Right cardiac atrium (tissue), 5 donors: ENCODE results near the gene SMIM8. TPM values are rescaled to one million over a fixed set of nuclear protein-coding genes. Genes with fewer than 3 reads are reported as not detected.

Experiments used
- ATAC-seq, 2 donors: fragments of 200-7000 bp; cut with Tn5 transposase; one replicate each; pipeline versions ENCODE4 v1.8.0 to v1.9.1; 2020; ENCODE audit warnings: moderate library complexity in 2 of 2, mild to moderate bottlenecking in 1 of 2
- DNase-seq, 3 donors: peaks; one replicate each; pipeline ENCODE4 v3.0.0-alpha.2; 2020
- H3K27ac ChIP-seq: one replicate; pipeline ENCODE4 v1.5.1; 2013; ENCODE audit warnings: mild to moderate bottlenecking, low read length, control low read depth, moderate library complexity
- H3K27me3 ChIP-seq: one replicate; pipeline ENCODE4 v1.6.1; 2013; ENCODE audit not compliant: control insufficient read depth, insufficient read depth
- H3K4me1 ChIP-seq: one replicate; pipeline ENCODE4 v1.6.1; 2013; ENCODE audit warnings: low read length; ENCODE audit not compliant: control insufficient read depth, insufficient read depth
- H3K4me3 ChIP-seq: one replicate; pipeline ENCODE4 v1.5.1; 2013; ENCODE audit warnings: low read length, control low read depth
- H3K9me3 ChIP-seq: one replicate; pipeline ENCODE4 v1.6.1; 2013; ENCODE audit warnings: low read length; ENCODE audit not compliant: control insufficient read depth
- WGBS: extraction: QIAGEN DNeasy Blood & Tissue Kit; methylation state at CpG from one replicate; pipeline ENCODE4 v1.1.7; 2013; 5-methylcytosine and 5-hydroxymethylcytosine counted together
- intact Hi-C, 4 donors: fragments of 100-400 bp; cut with DNase I; formaldehyde crosslinking; loops; one replicate each; pipeline versions ENCODE4 v1.11.0 to v1.14.0; 2022 to 2023
- polyA plus RNA-seq: library from polyadenylated mRNA; stranded (reverse); fragments of 200-250 nt; gene quantifications from one replicate; pipeline ENCODE4 v1.2.3, GENCODE V29; 2013
- total RNA-seq, 4 donors: library from RNA; stranded (reverse); fragmentation: NEBNext Ultra II Directional; extraction: Animal tissue kit (Norgen Biotek cat#: 25700); gene quantifications; one replicate each; pipeline ENCODE4 v1.2.1, GENCODE V29; 2021
- donor health status: healthy with polysubstance abuse.
- donor health status: DM: no; HTN: yes; CAD: no.
- donor health status: DM: no; HTN: no; CAD: no.
- donor health status: DM: no; HTN: yes; CAD: no; lungs with severe emphysema.
- donor health status: DM: yes; HTN: yes; CAD: no.

Gene SMIM8
- total and polyA plus RNA-seq, 5 donors: 10.6 to 21.7 (median 14.8) TPM

- intact Hi-C loops: no loop called here
- no peak overlapping the region for H3K4me3 ChIP-seq
- DNase-seq (no peak), ATAC-seq (no peak)
- WGBS: 92% methylated on average over 4 of the region's 4 CpGs
- no peak overlapping the region for H3K27ac ChIP-seq
- H3K9me3 ChIP-seq: no peaks in the 10 kb centered on the region
- H3K4me1 ChIP-seq: no peaks in the 10 kb centered on the region
- H3K27me3 ChIP-seq: no peaks in the 10 kb centered on the region
Observed at GRCh38 chr6:87356181-87356580, 33.8 kb downstream of the SMIM8 start.

- intact Hi-C loops: no loop called here
- no peak for DNase-seq
- WGBS: 90% methylated on average over 3 of the region's 3 CpGs
- Histone ChIP-seq H3K4me3 (no peak overlapping the region), H3K4me1 (no peaks in the 10 kb centered on the region), H3K9me3 (no peaks in the 10 kb centered on the region), H3K27ac (no peak overlapping the region), H3K27me3 (no peaks in the 10 kb centered on the region)
- ATAC-seq: no peak
Observed at GRCh38 chr6:87357479-87358196, 35.2 kb downstream of the SMIM8 start.

- 58% methylated on average over 5 of the region's 5 CpGs for WGBS
- no peaks in the 10 kb centered on the region for H3K4me1 ChIP-seq
- intact Hi-C loops: no loop called here
- no peak for ATAC-seq
- H3K27me3 ChIP-seq: no peaks in the 10 kb centered on the region
- no peak overlapping the region for H3K4me3 ChIP-seq
- H3K9me3 ChIP-seq: no peaks in the 10 kb centered on the region
- DNase-seq: no peak
- H3K27ac ChIP-seq: no peak overlapping the region
Observed at GRCh38 chr6:87364602-87365252, 42.3 kb downstream of the SMIM8 start.

GRCh38 chr6:87366072-87366827 lies 43.9 kb downstream of the SMIM8 start:
- Histone ChIP-seq H3K4me1 (no peaks in the 10 kb centered on the region), H3K27ac (no peak overlapping the region), H3K4me3 (no peak overlapping the region), H3K9me3 (no peaks in the 10 kb centered on the region), H3K27me3 (no peaks in the 10 kb centered on the region)
- intact Hi-C loops: no loop called here
- ATAC-seq (no peak), DNase-seq (no peak)
- WGBS: 85% methylated on average over 4 of the region's 4 CpGs

GRCh38 chr6:87366899-87367298 lies 44.5 kb downstream of the SMIM8 start:
- intact Hi-C loops: no loop called here
- 87% methylated on average over 3 of the region's 3 CpGs for WGBS
- Histone ChIP-seq H3K4me1 (no peaks in the 10 kb centered on the region), H3K27ac (no peak overlapping the region), H3K9me3 (no peaks in the 10 kb centered on the region), H3K4me3 (no peak overlapping the region), H3K27me3 (no peaks in the 10 kb centered on the region)
- ATAC-seq (no peak), DNase-seq (no peak)

- H3K9me3 ChIP-seq: no peaks in the 10 kb centered on the region
Observed at GRCh38 chr6:87373377-87373776, 51.0 kb downstream of the SMIM8 start.

GRCh38 chr6:87375315-87375714 lies 52.9 kb downstream of the SMIM8 start:
- DNase-seq (no peak), ATAC-seq (no peak)
- H3K27me3 ChIP-seq: no peaks in the 10 kb centered on the region
- no peaks in the 10 kb centered on the region for H3K9me3 ChIP-seq
- intact Hi-C loops: no loop called here
- WGBS: 96% methylated on average over 2 of the region's 2 CpGs
- H3K4me1 ChIP-seq: peaks cover 2% of the 10 kb centered on the region
- H3K4me3 ChIP-seq: no peak overlapping the region
- no peak overlapping the region for H3K27ac ChIP-seq

More at GRCh38 chr6:87373377-87373776, 51.0 kb downstream of the SMIM8 start:
- H3K4me3 ChIP-seq: no peak overlapping the region
- no peaks in the 10 kb centered on the region for H3K4me1 ChIP-seq
- intact Hi-C loops: no loop called here
- 98% methylated on average over 2 of the region's 2 CpGs for WGBS
- no peak overlapping the region for H3K27ac ChIP-seq
- H3K27me3 ChIP-seq: no peaks in the 10 kb centered on the region
- DNase-seq (no peak), ATAC-seq (no peak)

GRCh38 chr6:87376643-87377042 lies 54.3 kb downstream of the SMIM8 start:
- H3K9me3 ChIP-seq: no peaks in the 10 kb centered on the region
- peaks cover 2% of the 10 kb centered on the region for H3K4me1 ChIP-seq
- 96% methylated on average over 2 of the region's 2 CpGs for WGBS
- intact Hi-C loops: no loop called here
- no peak overlapping the region for H3K4me3 ChIP-seq
- no peak for ATAC-seq
- H3K27me3 ChIP-seq: no peaks in the 10 kb centered on the region
- no peak for DNase-seq
- no peak overlapping the region for H3K27ac ChIP-seq

DNA sequence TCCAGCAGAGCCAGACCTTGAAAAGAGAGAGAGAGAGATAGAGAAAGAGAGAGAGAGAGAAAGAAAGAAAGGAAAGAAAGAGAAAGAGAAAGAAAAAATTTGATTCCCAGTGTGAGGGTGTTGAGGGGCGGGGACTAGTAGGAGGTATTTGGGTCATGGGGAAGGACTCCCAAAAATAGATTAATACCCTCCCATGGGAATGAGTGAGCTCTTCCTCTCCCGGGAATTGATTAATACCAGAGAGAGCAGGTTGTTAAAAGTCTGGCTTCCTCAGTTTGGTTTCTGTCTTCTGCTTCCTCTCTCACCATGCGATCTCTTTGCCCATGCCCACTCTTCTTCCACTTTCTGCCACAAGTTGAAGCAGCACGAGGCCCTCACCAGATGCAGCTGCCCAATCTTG lies 56.6 kb downstream of the SMIM8 start:
- no peak for DNase-seq
- no peak overlapping the region for H3K4me3 ChIP-seq

DNA sequence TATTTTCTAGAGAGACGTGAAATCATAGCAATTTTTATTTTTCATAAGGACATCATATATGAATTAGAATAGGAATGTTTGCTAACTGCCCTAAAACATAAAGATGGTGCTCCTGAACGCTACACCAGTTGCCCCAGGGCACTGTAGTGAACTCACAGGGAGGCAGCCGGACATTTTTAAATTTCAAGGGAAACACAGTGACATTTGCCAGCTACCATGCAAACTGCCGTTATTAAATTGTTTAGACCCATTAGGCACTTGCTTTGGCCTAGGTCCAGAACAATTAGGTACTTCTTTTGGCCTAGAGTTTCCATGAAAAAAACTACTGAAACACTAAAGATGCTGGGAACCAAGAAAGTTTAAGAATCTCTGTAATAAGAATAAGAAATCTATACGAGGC lies 60.5 kb downstream of the SMIM8 start:
- intact Hi-C loops: no loop called here
- Histone ChIP-seq H3K4me3 (no peak overlapping the region), H3K9me3 (no peaks in the 10 kb centered on the region), H3K4me1 (peaks cover 2% of the 10 kb centered on the region), H3K27me3 (no peaks in the 10 kb centered on the region), H3K27ac (no peak overlapping the region)
- ATAC-seq: no peak
- no peak for DNase-seq
- 90% methylated on average over 5 of the region's 5 CpGs for WGBS

More for the DNA sequence above, 56.6 kb downstream of the SMIM8 start:
- ATAC-seq: no peak
- Histone ChIP-seq H3K9me3 (no peaks in the 10 kb centered on the region), H3K4me1 (peaks cover 2% of the 10 kb centered on the region), H3K27ac (no peak overlapping the region), H3K27me3 (no peaks in the 10 kb centered on the region)
- intact Hi-C loops: no loop called here
- 85% methylated on average over 4 of the region's 4 CpGs for WGBS

DNA sequence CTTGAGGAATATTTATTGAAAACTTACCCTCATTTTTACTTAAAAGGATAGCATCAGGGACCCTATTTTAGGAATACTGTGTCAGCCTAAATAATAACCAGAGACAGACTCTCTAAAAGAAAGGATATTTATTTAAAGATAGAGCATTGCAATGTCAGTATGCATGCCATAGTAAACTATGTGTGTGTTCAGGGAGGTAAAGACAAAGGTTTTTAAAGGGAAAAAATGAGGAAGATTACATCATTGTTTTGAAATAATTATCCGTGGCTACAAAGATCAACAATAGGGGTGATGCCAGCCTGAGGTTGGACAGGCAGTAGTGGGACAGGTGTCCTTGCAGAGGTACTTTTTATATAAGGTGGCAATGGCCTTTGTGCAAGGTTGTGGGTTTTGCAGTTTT lies 61.6 kb downstream of the SMIM8 start:
- Histone ChIP-seq H3K9me3 (no peaks in the 10 kb centered on the region), H3K4me3 (no peak overlapping the region), H3K27ac (no peak overlapping the region), H3K4me1 (no peaks in the 10 kb centered on the region), H3K27me3 (no peaks in the 10 kb centered on the region)
- intact Hi-C loops: no loop called here
- ATAC-seq: no peak
- no peak for DNase-seq
- WGBS: 48% methylated on average over 1 of the region's 1 CpG
